Adipocyte (in vitro differentiated cells): ENCODE data around the gene TRAF2.

ENCODE experiments used
- DNase-seq: peaks from one replicate; pipeline ENCODE4 v3.0.0-alpha.2; 2015; ENCODE audit warnings: low read depth
- H3K27me3 ChIP-seq: replicated peaks from 2 replicates; pipeline ENCODE4 v1.7.0; 2013; ENCODE audit warnings: mild to moderate bottlenecking, low read length, moderate library complexity; ENCODE audit not compliant: control insufficient read depth, insufficient read depth
- H3K36me3 ChIP-seq: 2 replicates; pipeline ENCODE4 v1.7.0; 2013; ENCODE audit warnings: low read length, mild to moderate bottlenecking, moderate library complexity; ENCODE audit not compliant: control insufficient read depth, insufficient read depth, severe bottlenecking
- H3K4me1 ChIP-seq: 2 replicates; pipeline ENCODE4 v1.7.0; 2013; ENCODE audit warnings: mild to moderate bottlenecking, low read length, moderate library complexity; ENCODE audit not compliant: control insufficient read depth, insufficient read depth
- H3K4me3 ChIP-seq: 2 replicates; pipeline ENCODE4 v1.7.0; 2013; ENCODE audit warnings: mild to moderate bottlenecking, low read length, moderate library complexity
- H3K9ac ChIP-seq: 2 replicates; pipeline ENCODE4 v1.7.0; 2013; ENCODE audit warnings: mild to moderate bottlenecking, low read length, moderate library complexity
- H3K9me3 ChIP-seq: 2 replicates; pipeline ENCODE4 v1.7.0; 2013; ENCODE audit warnings: mild to moderate bottlenecking, low read length, moderate library complexity; ENCODE audit not compliant: control insufficient read depth

The TRAF2 gene

DNA sequence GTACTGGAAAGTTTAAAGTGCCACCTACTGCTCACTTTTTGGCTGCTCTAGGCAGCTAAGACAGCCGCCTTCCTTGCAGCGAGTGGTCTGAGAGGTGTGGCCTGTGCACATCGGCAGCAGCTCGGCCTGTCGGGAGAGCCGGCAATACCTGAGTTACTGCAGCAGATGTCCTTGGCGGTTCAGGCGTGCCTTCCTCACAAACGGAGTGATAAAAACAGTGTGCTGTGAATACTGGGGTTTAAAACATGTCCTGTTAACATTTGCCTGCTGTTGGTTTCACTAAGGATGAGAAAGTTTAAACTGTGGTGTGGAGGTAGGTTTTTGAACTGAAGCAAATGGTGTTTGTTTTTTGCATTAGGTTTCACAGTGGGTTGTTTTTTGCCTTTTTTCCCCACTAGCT, 12.9 kb downstream of the TRAF2 start:
- Histone ChIP-seq H3K4me1 (peaks cover 25% of the 10 kb centered on the region), H3K4me3 (no peak overlapping the region), H3K27me3 (no peaks in the 10 kb centered on the region), H3K9me3 (no peaks in the 10 kb centered on the region), H3K9ac (no peak overlapping the region), H3K36me3 (peaks cover 20% of the 10 kb centered on the region)
- no peak for DNase-seq

GRCh38 chr9:136900556-136900955, 14.2 kb downstream of the TRAF2 start:
- no peak overlapping the region for H3K4me3 ChIP-seq
- no peak overlapping the region for H3K9ac ChIP-seq
- no peaks in the 10 kb centered on the region for H3K9me3 ChIP-seq
- no peak for DNase-seq
- H3K36me3 ChIP-seq, result peaks cover 20% of the 10 kb centered on the region
- no peaks in the 10 kb centered on the region for H3K27me3 ChIP-seq
- H3K4me1 ChIP-seq, result peaks cover 25% of the 10 kb centered on the region

- no peak overlapping the region for H3K4me3 ChIP-seq
- H3K4me1 ChIP-seq, result peaks cover 25% of the 10 kb centered on the region
- H3K36me3 ChIP-seq, result peaks cover 20% of the 10 kb centered on the region
- no peaks in the 10 kb centered on the region for H3K27me3 ChIP-seq
- H3K9ac ChIP-seq, result peak overlapping the region; percentile 74
- no peaks in the 10 kb centered on the region for H3K9me3 ChIP-seq
- no peak for DNase-seq
These were observed 14.7 kb downstream of the TRAF2 start for GRCh38 chr9:136900988-136901515.

GRCh38 chr9:136901516-136902258, 15.4 kb downstream of the TRAF2 start:
- Histone ChIP-seq H3K9me3 (no peaks in the 10 kb centered on the region), H3K4me3 (peak overlapping the region; percentile 39), H3K4me1 (peaks cover 25% of the 10 kb centered on the region), H3K9ac (peak overlapping the region; percentile 74), H3K27me3 (no peaks in the 10 kb centered on the region), H3K36me3 (peaks cover 20% of the 10 kb centered on the region)
- DNase-seq, result peak; percentile 14

DNA sequence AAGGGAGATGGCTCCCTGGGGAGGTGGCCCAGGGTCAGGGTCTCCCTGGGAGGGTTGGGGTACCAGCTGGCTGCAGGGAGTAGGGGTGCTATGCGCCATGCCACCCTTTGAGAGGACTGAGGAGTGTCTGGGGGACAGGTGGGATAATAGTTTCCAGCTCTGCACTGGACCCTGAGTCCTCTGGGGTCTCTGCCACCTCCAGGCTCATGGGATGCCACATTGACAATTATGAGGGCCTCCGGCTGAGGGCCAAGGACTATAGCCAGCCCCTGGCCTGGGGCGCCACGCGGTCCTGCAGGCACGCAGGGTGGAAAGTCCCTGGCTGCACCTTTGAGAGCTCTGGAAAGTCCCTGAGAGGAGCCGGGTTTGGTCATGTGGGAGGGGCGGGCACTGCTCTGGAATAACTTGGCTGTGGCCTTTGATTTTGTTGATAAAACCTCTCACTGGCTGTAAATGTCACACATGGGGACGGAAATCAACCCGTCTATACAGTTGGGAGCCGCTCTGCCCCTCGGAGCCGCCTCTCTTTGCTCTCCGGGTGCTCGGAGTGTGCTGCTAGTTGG, 16.0 kb downstream of the TRAF2 start:
- no peaks in the 10 kb centered on the region for H3K27me3 ChIP-seq
- peaks cover 22% of the 10 kb centered on the region for H3K36me3 ChIP-seq
- no peaks in the 10 kb centered on the region for H3K9me3 ChIP-seq
- peak overlapping the region; percentile 74 for H3K9ac ChIP-seq
- peak overlapping the region; percentile 39 for H3K4me3 ChIP-seq
- DNase-seq, result peak; percentile 75
- H3K4me1 ChIP-seq, result peaks cover 25% of the 10 kb centered on the region

GRCh38 chr9:136903041-136903554, 16.8 kb downstream of the TRAF2 start:
- Histone ChIP-seq H3K27me3 (no peaks in the 10 kb centered on the region), H3K4me1 (peaks cover 25% of the 10 kb centered on the region), H3K36me3 (peaks cover 29% of the 10 kb centered on the region)

GRCh38 chr9:136906266-136906665, 19.9 kb downstream of the TRAF2 start:
- Histone ChIP-seq H3K9ac (no peak overlapping the region), H3K27me3 (no peaks in the 10 kb centered on the region), H3K4me1 (peaks cover 21% of the 10 kb centered on the region), H3K4me3 (no peak overlapping the region), H3K36me3 (peaks cover 23% of the 10 kb centered on the region), H3K9me3 (no peaks in the 10 kb centered on the region)
- DNase-seq, result no peak

More at GRCh38 chr9:136903041-136903554, 16.8 kb downstream of the TRAF2 start:
- Histone ChIP-seq H3K9me3 (no peaks in the 10 kb centered on the region), H3K4me3 (no peak overlapping the region), H3K9ac (peak overlapping the region; percentile 74)
- DNase-seq, result no peak

DNA sequence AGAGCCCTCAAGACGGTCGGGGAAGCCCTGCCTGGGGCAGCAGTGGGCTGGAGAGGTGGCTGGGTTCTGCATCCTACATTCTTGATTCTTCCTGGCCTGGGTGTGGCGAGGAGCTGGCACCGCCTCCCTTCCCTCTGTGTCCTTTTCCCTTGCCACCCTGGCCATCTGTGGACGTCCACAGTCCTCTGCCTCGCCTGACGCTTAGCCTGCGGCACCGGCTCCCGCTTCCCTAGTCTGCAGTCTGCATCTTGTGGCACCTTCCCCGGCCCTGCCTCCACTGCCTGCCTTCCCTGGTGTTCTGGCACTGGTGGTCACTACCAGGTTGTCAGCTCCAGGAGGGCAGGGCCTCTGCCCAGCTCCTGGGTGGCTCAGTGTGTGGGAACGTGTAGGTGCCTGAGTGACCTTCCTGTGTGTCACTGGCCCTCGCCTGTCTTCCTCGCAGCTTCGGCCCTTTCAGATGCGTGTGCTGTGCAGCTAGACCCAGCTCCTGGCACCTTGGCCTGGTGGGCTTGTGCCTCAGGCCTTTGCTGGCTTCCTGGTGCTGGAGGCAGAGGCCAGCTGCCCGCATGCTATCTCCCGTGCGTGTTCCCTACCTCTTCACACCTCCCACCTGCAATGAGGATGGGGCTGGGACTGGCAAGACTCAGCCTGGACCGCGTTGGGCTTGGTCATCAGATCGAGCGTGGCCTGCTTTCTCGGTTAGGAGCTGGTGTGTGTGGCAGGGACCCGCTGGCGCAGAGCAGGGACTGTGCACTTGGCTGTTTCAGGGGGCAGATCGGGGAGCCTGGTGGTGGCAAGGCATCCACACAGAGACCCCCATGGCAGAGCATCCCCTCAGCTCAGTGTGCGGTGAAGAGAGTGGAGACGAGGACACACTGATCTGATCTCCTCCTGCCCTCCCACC, 20.9 kb downstream of the TRAF2 start:
- DNase-seq, result no peak
- Histone ChIP-seq H3K27me3 (no peaks in the 10 kb centered on the region), H3K9me3 (no peaks in the 10 kb centered on the region), H3K4me3 (no peak overlapping the region), H3K36me3 (peaks cover 24% of the 10 kb centered on the region), H3K4me1 (peaks cover 11% of the 10 kb centered on the region), H3K9ac (no peak overlapping the region)

DNA sequence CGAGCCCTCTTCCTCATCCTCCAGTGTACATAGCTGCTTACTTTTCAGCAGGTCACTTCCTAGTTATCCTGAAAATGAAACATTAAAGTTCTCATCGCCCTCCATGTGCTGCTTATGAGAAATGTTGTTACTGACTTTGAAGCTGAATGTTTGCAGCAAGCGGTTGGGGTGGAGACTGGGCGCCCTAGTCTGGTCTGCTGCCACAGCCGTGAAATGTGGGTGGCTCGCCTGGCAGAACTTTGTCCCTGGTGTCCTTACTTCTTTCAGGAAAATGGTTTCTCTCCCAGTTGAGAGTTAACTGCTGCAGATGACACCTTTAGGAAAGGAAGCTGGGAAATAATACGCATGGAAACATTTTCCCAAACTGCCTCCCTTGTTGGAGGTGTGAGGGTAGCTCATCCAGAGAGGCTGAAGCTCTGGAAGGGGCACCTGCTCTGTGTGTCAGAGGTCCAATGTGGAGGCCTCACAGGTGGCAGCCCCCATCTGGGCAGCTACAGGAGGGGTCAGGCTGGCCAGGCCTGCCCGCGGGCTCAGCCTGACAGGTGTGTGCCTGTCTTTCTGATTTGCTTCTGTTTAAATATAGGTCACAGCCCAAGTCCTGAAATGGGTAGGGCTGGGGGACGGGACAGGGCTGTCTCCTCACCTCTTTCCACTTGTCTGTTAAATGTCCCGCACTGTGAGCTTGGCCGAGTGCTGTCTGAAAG, 24.0 kb downstream of the TRAF2 start:
- Histone ChIP-seq H3K27me3 (no peaks in the 10 kb centered on the region), H3K36me3 (peaks cover 35% of the 10 kb centered on the region), H3K9me3 (no peaks in the 10 kb centered on the region), H3K9ac (no peak overlapping the region), H3K4me3 (no peak overlapping the region), H3K4me1 (no peaks in the 10 kb centered on the region)
- no peak for DNase-seq

GRCh38 chr9:136910901-136911245, 24.6 kb downstream of the TRAF2 start:
- H3K27me3 ChIP-seq, result no peaks in the 10 kb centered on the region
- no peaks in the 10 kb centered on the region for H3K4me1 ChIP-seq
- H3K9ac ChIP-seq, result no peak overlapping the region
- H3K36me3 ChIP-seq, result peaks cover 40% of the 10 kb centered on the region
- H3K4me3 ChIP-seq, result no peak overlapping the region
- no peaks in the 10 kb centered on the region for H3K9me3 ChIP-seq
- DNase-seq, result no peak
